HG03139 (cell line): ENCODE measurements around the gene ZNF687.

Experiments
- ATAC-seq: cut with Tn5 transposase; IDR thresholded peaks from one replicate; pipeline ENCODE4 v1.9.1; 2021; ENCODE audit not compliant: unreplicated experiment

The ZNF687 gene

DNA sequence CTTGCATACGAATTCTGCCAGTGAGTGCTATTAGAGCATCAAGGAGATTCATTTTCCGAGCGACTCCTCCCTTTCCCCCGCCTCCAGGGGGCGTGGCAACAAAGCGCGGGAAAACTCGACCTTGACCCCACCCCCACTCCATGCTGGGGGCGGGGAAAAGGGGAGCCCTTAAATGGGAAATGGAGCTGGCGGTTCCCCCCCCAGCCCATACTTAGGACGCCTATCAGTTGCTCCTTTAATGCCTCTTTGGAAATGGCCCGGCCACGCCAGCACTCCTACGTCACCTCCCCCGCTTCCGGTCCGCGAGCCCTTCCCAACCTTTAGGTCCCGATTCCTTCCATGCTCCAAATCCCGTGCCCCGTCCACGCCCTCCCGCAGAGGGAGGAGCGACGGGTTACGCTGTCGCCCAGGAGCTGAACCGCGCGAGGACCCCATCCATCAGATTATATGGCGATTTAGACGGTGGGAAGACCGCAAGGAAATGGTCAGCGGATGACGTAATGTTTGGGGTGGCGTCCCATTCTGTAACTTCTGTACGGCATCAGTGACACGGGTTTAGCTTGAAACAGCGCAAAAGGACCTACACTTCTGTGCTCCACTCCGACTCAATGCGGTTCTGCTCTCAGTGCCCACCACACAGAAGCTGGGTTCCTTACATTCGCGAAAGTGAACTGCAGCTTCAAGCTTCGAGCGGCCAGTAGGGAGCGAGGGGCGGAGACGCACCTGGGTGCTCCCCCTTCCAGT is 702 bp upstream of the ZNF687 start:
- peak; percentile 23 for ATAC-seq

DNA sequence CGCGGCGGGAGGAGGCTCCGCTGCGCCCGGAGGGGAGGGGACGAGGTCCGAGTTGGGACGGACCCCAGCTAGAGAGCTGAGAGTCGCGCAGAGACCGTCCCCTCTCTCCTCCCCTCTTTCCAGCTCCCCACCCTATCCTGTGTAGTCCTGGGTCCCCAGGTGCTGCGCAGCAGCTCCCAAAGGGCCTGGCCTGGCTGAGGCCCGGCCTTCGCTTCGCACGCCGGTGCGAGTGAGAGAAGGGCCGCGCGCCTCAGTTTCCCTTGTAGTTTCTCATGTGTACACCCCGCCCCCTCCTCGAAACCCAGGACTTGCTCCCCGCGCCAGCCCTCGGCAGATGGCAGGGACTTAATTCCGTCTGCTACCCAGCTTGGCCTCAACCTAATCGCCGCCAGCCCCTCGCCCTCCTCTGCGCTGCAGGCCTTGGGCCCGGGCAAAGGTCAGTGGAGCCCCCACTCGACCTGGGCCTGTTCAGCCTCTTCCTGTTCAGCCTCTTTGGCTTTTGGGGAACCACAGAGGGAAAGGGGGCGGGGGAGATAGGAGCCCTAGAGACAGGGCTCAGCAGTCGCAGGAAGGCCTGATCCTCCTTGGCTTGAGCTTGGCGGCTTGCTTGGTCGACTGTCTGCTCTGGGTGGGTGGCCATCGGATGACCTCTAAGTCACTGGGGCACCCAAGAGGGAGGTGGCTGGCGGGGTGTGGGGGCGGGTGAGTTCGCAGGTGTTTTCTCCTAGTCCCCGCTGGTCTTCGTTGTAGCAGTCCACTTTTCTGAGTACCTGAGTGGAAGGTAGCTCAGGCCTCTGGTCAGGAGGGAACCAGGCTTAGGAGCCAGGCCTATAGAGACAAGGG is 1.0 kb downstream of the ZNF687 start:
- no peak for ATAC-seq

DNA sequence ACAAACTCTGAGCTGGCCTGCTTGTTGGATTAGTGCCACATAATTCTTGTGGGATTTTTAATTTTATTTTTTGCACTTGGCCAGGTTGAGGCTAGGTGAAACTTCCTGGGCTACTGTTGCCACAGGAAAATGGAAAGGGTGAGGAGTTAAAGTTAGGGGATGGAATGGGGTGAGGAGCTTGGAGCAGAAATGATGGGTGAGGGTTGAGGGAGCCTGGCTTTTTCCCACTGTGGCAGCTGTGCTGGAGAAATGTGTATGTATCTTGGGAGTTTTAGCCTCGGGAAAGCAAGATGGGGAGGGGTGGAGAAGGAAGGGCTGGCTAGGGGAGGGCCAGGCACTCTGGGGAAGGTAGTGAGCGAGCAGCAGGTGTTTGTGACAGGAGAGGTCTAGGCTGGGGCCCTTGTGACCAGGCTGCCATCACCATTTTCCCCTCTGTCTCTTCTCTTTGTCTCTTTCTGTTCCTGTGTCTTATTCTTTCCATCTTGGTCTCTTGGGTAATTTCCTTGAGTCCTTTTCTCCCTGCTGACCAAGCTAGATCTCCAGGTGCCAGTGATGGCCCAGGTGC is 2.0 kb downstream of the ZNF687 start:
- no peak for ATAC-seq

DNA sequence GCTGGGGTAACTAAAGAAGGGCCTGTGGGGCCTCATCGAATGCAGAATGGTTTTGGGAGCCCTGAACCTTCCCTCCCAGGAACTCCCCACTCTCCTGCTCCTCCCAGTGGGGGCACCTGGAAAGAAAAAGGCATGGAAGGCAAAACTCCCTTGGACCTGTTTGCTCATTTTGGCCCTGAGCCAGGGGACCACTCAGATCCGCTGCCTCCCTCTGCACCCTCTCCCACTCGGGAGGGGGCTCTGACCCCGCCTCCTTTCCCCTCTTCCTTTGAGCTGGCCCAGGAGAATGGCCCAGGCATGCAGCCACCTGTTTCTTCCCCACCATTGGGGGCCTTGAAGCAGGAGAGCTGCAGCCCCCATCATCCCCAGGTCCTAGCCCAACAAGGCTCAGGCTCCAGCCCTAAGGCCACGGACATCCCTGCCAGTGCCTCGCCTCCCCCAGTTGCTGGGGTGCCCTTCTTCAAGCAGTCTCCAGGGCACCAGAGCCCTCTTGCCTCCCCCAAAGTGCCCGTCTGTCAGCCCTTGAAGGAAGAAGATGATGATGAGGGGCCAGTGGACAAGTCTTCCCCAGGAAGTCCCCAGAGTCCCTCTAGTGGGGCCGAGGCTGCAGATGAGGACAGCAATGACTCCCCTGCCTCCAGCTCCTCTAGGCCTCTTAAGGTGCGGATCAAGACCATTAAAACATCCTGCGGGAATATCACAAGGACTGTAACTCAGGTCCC is 4.7 kb downstream of the ZNF687 start:
- no peak for ATAC-seq

DNA sequence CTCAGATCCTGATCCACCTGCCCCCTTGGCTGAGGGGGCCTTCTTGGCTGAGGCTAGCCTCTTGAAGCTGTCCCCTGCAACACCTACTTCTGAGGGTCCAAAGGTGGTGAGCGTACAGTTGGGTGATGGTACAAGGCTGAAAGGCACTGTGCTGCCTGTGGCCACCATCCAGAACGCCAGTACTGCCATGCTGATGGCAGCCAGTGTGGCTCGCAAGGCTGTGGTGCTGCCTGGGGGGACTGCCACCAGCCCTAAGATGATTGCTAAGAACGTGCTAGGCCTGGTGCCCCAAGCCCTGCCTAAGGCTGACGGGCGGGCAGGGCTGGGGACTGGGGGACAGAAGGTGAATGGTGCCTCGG is 5.2 kb downstream of the ZNF687 start:
- ATAC-seq, result no peak

DNA sequence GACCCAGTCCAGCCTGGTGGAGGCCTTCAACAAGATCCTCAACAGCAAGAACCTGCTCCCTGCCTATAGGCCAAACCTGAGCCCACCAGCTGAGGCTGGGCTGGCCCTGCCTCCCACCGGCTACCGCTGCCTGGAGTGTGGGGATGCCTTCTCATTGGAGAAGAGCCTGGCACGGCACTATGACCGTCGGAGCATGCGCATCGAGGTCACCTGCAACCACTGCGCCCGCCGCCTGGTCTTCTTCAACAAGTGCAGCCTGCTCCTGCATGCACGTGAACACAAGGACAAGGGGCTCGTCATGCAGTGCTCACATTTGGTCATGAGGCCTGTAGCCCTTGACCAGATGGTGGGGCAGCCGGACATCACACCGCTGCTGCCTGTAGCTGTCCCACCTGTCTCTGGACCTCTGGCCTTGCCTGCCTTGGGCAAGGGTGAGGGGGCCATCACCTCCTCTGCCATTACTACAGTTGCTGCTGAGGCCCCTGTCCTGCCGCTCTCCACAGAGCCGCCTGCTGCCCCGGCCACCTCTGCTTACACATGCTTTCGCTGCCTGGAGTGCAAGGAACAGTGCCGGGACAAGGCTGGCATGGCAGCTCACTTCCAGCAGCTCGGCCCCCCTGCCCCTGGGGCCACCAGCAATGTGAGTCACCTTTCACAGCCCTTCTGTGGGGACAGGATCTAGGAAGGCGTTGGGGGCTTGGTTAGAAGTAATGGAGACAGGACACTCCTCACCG is 5.8 kb downstream of the ZNF687 start:
- no peak for ATAC-seq

DNA sequence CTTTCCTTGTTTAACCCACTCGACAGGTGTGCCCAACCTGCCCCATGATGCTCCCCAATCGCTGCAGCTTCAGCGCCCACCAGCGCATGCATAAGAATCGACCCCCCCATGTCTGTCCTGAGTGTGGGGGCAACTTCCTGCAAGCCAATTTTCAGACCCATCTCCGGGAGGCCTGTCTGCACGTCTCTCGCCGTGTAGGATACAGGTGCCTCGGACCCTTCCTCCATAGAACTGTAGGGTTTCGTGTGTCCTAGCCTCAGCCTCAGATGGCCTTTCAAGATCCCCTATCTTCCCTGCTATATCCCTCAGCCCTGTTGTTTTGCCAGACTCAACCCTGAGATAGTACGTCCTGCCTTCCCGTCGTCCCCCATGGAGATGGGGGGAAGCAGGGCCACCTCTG is 6.4 kb downstream of the ZNF687 start:
- ATAC-seq, result no peak

DNA sequence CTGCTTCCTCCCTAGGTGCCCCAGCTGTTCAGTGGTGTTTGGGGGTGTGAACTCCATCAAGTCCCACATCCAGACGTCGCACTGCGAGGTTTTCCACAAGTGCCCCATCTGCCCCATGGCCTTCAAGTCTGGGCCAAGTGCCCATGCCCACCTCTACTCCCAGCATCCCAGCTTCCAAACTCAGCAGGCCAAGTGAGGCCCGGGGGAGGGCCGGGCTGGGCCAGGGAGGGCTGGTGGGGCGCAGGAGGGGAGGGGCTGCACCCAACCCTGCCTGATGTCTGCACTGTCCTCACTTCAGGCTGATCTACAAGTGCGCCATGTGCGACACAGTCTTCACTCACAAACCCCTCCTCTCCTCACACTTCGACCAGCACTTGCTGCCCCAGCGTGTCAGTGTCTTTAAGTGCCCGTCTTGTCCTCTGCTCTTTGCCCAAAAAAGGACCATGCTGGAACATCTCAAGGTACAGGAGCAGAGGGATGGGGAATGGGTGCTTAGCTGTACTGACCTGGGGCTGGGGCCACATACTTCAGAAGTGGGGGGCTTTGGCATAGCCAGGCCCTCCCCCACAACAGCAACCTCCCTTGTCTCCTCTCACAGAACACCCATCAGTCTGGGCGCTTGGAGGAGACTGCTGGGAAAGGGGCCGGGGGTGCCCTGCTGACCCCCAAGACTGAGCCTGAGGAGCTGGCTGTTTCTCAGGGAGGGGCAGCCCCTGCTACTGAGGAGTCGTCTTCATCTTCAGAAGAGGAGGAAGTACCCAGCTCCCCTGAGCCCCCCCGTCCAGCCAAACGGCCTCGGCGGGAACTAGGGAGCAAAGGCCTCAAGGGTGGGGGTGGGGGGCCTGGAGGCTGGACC is 7.2 kb downstream of the ZNF687 start:
- ATAC-seq, result no peak

DNA sequence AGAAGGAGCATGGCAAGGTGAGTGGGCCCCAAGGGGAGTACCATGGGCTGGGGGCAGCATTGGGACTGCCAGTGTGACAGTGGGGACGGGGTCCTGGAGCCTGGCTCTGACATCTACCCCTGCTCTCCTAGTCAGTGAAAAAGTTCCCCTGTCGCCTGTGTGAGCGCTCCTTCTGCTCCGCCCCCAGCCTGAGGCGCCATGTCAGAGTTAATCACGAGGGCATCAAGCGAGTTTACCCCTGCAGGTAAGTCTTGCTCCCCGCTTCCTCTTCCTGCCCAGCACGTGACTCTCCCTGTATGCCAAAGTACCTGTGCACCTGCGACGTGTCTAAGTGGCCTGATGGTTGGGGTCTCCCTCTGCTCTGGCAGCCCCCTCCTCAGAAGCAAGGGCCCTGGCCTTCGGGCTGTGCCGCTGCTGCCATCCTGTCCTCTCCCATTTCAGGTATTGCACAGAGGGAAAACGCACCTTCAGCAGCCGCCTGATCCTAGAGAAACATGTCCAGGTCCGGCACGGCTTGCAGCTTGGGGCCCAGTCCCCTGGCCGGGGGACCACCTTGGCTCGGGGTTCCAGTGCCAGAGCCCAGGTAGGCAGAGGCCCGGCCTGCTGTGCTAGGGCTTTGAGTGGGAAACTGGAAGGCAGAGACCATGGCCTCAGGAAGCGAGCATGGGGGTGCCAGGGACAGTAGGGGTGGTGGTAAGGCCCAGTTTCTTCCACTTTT is 8.1 kb downstream of the ZNF687 start:
- no peak for ATAC-seq

DNA sequence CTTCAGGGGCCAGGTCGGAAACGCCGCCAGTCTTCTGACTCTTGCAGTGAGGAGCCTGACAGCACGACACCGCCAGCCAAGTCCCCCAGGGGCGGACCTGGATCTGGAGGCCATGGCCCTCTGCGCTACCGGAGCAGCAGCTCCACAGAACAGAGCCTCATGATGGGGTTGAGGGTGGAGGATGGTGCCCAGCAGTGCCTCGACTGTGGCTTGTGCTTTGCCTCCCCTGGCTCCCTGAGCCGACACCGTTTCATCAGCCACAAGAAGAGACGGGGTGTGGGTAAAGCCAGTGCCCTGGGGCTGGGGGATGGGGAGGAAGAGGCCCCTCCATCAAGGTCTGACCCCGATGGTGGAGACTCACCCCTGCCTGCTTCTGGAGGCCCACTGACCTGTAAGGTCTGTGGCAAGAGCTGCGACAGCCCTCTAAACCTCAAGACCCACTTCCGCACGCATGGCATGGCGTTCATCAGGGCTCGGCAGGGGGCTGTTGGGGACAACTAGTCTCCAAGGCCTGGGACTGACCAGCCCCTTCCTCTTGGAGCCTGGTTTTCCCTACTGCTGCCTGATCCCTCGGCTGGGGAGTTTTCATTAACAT is 8.7 kb downstream of the ZNF687 start:
- ATAC-seq, result no peak

DNA sequence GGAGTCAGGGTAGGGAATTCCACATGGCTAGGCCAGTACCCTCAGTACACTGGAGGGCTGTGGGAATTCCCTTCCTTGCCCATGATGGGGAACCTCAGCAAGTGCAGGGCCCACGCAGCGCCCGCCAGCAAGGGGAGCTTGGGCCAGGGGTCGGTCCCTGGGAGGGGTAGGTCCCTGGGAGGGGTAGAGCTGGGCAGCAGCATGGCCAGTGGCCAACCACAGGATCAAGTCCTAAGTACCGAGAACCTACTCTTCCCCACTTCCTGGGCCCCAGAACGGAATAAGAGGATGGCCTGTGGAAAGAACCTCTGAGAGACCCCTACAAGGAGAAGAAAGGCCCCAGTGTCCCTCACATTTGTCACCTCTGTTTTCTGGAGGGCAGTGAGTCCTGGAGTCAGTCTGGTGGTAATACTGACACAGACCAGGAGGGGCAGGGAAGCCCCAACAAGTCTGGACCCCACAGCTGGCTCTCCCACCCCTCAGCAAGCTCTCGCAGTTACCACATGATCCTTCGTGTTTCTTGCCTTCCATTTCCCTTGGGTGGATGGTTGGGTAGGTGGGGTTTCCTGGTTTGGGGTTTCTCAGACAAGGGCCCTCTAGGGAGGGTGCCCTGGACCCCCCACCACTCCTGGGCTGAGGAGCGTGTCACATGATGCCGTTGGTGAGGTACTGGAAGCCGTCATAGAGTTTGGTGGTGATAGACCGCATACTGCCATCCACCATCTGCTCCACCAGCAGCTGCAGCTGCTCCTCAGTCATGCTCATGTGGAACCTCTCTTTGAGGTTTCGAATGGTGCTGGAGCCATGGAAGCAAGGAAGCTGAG is 10.3 kb downstream of the ZNF687 start:
- ATAC-seq, result no peak

DNA sequence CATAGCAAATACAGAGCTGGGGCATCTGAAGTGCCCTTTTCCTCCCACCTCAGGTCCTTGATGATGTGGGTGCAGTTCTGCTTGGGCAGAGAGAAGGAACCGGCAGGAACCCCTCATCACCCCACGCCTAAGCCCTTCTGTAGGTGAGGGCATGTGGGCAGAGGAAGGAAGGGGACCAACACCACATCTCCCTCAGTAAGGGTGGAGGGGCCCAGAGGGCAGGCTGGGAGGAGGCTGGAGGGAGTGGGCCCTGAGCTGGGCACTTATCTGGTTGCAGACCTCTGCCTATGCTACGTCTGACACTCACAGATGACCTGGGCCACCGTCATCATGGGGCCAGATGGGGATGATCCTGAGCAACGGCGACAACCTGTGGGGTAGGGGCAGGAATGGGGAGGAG is 11.0 kb downstream of the ZNF687 start:
- ATAC-seq, result no peak

DNA sequence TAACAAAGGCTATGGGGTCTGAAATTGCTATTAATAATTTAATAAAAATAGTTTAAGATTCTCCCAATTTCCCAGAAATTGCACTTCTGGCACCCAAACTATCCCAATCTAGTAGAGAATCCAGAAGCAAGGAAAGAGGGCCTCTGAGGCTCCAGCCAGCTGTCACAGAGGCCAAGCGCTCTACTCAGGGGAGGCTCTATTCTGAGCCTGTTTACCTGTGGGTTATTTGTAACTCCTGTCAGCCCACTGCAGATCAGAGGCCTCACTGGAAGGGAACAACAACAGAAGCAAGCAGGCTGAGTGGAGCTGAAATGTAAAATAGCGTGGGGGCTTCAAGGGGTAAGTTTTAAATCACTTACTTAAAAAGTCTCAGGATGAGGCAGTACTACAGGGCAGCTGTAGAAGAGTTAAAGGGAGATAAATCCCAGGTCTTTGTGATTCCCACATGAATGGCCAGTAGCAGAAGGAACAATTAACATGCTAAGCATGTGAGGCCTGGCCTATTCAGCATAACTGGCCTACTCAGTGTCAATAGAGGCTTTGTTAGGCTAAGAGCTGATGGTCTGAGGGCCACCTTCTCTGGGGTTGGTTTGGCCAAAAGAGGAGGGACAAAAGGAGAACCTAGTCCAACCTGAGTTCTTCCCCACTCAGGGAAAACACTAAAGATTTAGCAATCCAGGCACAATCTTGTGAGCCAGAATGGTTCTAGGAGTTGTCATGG is 12.8 kb downstream of the ZNF687 start:
- ATAC-seq, result no peak

DNA sequence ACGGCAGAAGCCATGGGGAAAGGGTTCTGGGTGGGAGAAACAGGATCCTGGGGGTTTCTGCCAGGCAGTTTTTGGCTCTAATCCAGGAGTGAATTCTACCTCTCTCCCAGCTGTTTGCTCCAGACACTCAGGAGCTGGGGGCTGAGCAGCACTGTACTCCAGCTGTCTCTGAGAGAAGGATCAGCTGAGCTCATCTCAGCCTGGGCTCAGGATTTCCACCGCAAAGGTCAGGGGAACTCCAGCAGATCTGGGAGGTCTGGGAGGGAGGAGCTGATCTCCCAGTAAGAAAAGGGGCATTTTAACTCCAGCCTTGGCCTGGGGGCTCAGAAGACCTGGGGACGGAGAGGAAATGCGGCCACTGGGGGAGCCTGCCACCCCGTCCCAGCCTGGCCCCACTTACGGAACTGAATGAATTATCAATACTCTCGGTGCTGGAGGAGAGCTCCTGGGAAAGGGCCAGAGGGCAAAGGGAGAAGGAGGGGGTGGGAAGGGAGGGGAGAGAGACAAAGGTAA is 27.8 kb downstream of the ZNF687 start:
- no peak for ATAC-seq

DNA sequence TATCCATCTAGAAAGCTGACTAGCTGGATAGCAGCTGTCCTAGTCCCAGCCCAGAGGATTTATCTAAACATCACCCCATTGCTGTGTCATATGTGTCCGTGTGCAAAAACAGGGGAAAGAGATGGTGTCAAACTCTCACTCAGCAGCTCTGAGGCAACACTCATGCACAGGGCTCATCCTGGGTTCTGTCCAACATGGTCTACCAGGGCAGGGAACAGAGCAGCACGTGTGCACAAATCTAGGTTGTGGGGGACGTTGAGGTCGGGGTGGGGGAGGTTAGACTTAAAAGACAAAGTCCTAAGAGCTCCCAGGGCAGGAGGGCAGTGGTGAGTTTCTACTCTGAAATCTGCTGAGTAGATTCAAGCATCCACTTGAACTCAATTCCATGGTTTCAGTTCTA is 28.9 kb downstream of the ZNF687 start:
- ATAC-seq, result no peak

DNA sequence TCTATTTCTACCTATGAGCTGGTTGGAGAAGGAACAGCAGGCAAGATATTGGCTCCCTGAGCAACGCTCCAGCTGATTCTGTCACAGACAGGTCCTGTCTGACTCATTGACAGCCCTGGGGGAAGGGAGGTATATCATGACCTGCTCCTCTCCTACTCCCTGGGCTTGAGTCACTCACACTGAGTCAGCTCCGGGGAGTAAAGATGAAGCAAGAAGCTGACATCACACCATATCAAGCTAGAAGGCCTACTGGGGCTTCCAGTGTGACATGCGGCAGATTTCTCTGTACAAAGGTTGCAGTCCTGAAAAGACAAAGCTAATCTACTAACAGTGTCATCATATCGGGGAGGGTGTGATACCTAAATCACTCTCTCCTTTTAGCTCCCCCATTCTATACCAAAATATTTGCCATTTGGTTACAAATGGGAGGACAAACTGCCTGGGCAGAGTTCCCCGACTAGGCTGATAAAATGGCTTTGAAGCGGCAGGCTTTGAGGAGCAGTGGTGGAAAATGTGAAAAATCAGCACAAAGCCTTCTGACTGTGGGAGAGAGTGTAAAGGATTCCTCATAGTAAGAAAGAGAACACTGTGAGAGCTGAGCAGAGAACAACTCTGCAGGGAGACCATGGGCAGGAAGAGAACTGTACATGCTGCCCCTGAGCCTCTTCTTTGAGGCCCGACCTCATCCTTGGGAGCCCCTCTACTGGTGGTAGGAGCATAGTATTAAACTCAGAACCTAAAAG is 29.7 kb downstream of the ZNF687 start:
- ATAC-seq, result no peak

DNA sequence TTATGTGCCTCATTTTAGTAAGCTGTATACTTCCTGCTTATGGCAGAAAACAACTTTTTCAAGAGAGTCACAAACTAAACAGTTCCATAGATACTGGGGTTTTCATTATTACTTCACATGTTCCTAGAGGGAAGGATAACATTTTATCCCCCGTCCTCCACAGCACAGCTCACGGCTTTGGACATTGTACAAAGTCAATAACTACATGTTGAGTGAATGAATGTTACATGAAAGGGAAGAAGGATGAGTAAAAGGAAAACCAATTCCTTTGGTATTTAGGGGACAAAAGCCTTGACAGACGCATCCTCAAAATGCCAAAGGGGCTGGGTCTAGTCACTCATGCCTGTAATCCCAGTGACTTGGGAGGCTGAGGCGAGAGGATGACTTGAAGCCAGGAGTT is 30.3 kb downstream of the ZNF687 start:
- no peak for ATAC-seq
